Heart left ventricle (tissue), 16 donors: ENCODE results near the gene POLD4. TPM values are rescaled to one million over a fixed set of nuclear protein-coding genes. Genes with fewer than 3 reads are reported as not detected.

Experiments
- ATAC-seq, 4 donors: fragments of 200-7000 bp; cut with Tn5 transposase; one replicate each; pipeline ENCODE4 v1.9.1; 2020 to 2022; ENCODE audit warnings: moderate library complexity in 4 of 4, mild to moderate bottlenecking in 3 of 4, moderate number of reproducible peaks in 1 of 4
- DNase-seq, 5 donors: peaks; one replicate each; pipeline ENCODE4 v3.0.0-alpha.2; 2020
- H3K27ac ChIP-seq, 12 donors: fragments of 200-600 bp; sonication (generic) in 4 of 12; one replicate each; pipeline versions ENCODE4 v1.5.0 to v1.8.0; 2016 to 2022; ENCODE audit warnings: mild to moderate bottlenecking in 2 of 12
- H3K27me3 ChIP-seq, 9 donors: fragments of 200-600 bp; sonication (generic) in 2 of 9; one replicate each; pipeline versions ENCODE4 v1.5.1 to v1.8.0; 2016 to 2022; ENCODE audit warnings: mild to moderate bottlenecking in 3 of 9
- H3K36me3 ChIP-seq, 9 donors: fragments of 200-600 bp; sonication (generic) in 2 of 9; one replicate each; pipeline versions ENCODE4 v1.5.0 to v1.8.0; 2018 to 2022; ENCODE audit warnings: mild to moderate bottlenecking in 2 of 9
- H3K4me1 ChIP-seq, 12 donors: fragments of 200-600 bp; sonication (generic) in 4 of 12; one replicate each; pipeline versions ENCODE4 v1.5.0 to v1.8.0; 2016 to 2022; ENCODE audit warnings: mild to moderate bottlenecking in 3 of 12
- H3K4me3 ChIP-seq, 12 donors: fragments of 200-600 bp; sonication (generic) in 4 of 12; one replicate each; pipeline versions ENCODE4 v1.5.0 to v1.8.0; 2017 to 2022; ENCODE audit warnings: mild to moderate bottlenecking in 9 of 12, moderate library complexity in 4 of 12
- H3K9me3 ChIP-seq, 12 donors: fragments of 200-600 bp; sonication (generic) in 4 of 12; one replicate each; pipeline versions ENCODE4 v1.5.0 to v1.8.0; 2016 to 2022; ENCODE audit warnings: mild to moderate bottlenecking in 1 of 12
- POLR2A ChIP-seq, 2 donors: fragments of 450-650 bp; IDR thresholded peaks; one replicate each; pipeline ENCODE4 v1.6.1; 2017; ENCODE audit warnings: antibody characterized with exemption in 2 of 2, mild to moderate bottlenecking in 2 of 2, moderate library complexity in 2 of 2
- WGBS, 4 donors: extraction: QIAGEN DNeasy Blood & Tissue Kit in 2 of 4; methylation state at CpG; one replicate each; pipeline versions ENCODE4 v1.1.5 to v1.1.7; 2013 to 2018; 5-methylcytosine and 5-hydroxymethylcytosine counted together
- intact Hi-C, 10 donors: fragments of 100-400 bp; cut with DNase I; formaldehyde crosslinking; loops; one replicate each; pipeline versions ENCODE4 v1.11.1 to v1.14.2; 2022
- polyA plus RNA-seq, 2 donors: library from polyadenylated mRNA; stranded (reverse); fragments of 200-250 nt; gene quantifications; one replicate each; pipeline ENCODE4 v1.2.3, GENCODE V29; 2013
- total RNA-seq, 9 donors: library from RNA; depleted of rRNA in 2 of 9; stranded (reverse); fragments of >200 nt in 2 of 9; fragmentation: NEBNext Ultra II Directional in 3 of 9; extraction: Animal tissue kit (Norgen Biotek cat#: 25700) in 3 of 9; gene quantifications; one replicate each; pipeline versions ENCODE4 v1.1.0 to v1.2.4, GENCODE V29; 2016 to 2023
- TF ChIP-seq, protein P1 (sequence below), 12 donors: fragments of 200-600 bp; sonication (generic) in 4 of 12; IDR thresholded peaks; one replicate each; pipeline versions ENCODE4 v1.5.0 to v1.8.0; 2018 to 2022; ENCODE audit warnings: antibody characterized with exemption in 12 of 12, mild to moderate bottlenecking in 5 of 12
- donor health status: ischemic (EF 13 %, LVEDD 7.1; RV severe dilation, severe dysfunction).
- donor health status: healthy with polysubstance abuse.
- donor health status: DM: no; HTN: yes; CAD: no.
- donor health status: DM: no; HTN: no; CAD: no.
- donor health status: ischemic (EF 25% LVEDD 6.9; RV normal size, moderate dysfunction).
- donor health status: ischemic (EF 25% LVEDD 5.7; RV mildly dilated, moderate dysfunction).
- donor health status: healthy.
- donor health status: DM: yes; HTN: yes; CAD: no.
- donor health status: ischemic (EF 35%, LVEDD 5.7; RV mildly dilated, moderate dysfunction).
- donor health status: nonischemic (EF 11% LVEDD 7.7; RV severe dilation, severe dysfunction).
- donor health status: DM: yes; HTN: yes; CAD: no.
- donor health status: PGD.
- donor health status: ischemic (EF 29% LVEDD 5.4; RV normal size, mild dysfunction).
- donor health status: nonischemic (EF 23%, LVEDD 6.1; RV moderate dilation, normal function).

Gene POLD4
- total and polyA plus RNA-seq, 11 donors = 36.0 to 164 (median 59.1) TPM

DNA sequence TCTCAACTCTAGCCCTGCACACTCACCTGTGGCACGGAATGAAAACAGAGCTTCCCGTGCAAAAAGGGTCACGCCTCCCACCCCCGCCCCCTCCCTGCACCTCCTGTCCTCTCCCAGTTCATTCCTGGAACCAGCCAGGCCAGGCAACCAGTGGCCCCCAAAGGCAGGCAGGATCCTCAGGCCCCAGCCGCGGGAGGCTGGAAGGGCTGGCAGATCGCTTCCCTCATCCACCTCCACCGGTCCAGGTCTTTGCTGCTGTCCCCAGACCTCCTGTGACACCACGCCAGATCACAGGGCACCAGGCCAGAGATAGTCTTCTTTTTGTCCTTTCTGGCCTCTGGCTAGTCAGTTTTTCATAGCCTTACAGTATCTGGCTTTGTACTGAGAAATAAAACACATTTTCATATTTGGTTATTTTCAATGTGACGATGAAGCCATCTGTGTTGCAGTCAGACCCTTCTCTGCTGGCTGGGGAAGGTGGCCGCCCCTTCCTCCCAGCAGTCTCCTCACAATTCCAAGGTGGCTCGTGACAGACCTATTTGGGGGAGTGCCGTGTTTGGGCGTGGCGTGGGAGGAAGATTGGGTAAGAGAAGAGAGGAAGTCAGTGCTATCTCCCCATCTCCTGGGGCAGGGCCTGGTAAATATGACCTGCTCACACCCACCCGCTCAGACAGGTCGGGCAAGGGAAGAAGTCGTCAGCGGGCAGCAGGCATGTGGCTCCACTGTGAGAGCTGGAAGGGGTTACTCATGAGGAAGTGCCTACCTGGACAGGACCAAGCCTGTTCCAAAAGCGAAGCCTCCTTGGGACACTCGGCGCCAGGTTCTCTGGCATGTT is 40.9 kb downstream of the POLD4 start:
- TF ChIP-seq, protein P1, sequence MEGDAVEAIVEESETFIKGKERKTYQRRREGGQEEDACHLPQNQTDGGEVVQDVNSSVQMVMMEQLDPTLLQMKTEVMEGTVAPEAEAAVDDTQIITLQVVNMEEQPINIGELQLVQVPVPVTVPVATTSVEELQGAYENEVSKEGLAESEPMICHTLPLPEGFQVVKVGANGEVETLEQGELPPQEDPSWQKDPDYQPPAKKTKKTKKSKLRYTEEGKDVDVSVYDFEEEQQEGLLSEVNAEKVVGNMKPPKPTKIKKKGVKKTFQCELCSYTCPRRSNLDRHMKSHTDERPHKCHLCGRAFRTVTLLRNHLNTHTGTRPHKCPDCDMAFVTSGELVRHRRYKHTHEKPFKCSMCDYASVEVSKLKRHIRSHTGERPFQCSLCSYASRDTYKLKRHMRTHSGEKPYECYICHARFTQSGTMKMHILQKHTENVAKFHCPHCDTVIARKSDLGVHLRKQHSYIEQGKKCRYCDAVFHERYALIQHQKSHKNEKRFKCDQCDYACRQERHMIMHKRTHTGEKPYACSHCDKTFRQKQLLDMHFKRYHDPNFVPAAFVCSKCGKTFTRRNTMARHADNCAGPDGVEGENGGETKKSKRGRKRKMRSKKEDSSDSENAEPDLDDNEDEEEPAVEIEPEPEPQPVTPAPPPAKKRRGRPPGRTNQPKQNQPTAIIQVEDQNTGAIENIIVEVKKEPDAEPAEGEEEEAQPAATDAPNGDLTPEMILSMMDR (IDR thresholded peaks at IDR 0.05) = no peak
- no peak for TF ChIP-seq POLR2A (IDR thresholded peaks at IDR 0.05)
- Histone ChIP-seq H3K4me3 (no peak overlapping the region), H3K9me3 (no peaks in the 10 kb centered on the region), H3K4me1 (peaks cover 0 to 18% (median 5%) of the 10 kb centered on the region in 12 donors), H3K27me3 (no peaks in the 10 kb centered on the region), H3K36me3 (peaks cover 0 to 36% (median 19%) of the 10 kb centered on the region in 9 donors), H3K27ac (peak overlapping the region in 1 of 12 donors; percentile 73)
- intact Hi-C loops = loop anchor here in 3 of 10 donors (10.0 kb wide), 1 partner anchor 228 kb away; no protein-coding TSS in a partner anchor
- ATAC-seq (no peak), DNase-seq (peak in 1 of 5 donors; percentile 30)
- 70 to 79% (median 74%) methylated on average over 21 to 22 of the region's 22 CpGs for WGBS, 4 donors

DNA sequence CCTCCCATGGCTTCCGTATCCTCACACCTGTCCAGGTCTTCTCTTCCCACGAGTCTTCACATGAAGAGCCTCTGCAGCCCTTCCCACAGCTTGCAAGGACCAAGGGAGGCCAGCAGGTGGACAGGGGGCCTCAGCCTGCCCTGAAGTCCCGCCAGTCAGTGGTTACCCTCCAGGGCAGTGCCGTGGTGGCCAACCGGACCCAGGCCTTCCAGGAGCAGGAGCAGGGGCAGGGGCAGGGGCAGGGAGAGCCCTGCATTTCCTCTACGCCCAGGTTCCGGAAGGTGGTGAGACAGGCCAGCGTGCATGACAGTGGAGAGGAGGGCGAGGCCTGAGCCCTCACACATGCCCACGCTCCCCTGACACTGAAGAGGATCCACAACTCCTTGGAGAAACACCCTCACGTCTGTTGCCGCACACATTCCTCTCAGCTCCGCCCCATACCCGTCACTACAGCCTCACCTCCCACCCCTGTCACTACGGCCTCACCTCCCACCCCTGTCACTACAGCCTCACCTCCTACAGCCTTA is 41.7 kb downstream of the POLD4 start:
- peak in 1 of 4 donors; percentile 2 for ATAC-seq
- intact Hi-C loops = loop anchor here in 3 of 10 donors (10.0 kb wide), 1 partner anchor 227 kb away; no protein-coding TSS in a partner anchor
- Histone ChIP-seq H3K27ac (peak overlapping the region in 1 of 12 donors; percentile 73), H3K4me1 (peaks cover 0 to 16% (median 2%) of the 10 kb centered on the region in 12 donors), H3K9me3 (no peaks in the 10 kb centered on the region), H3K36me3 (peaks cover 0 to 41% (median 19%) of the 10 kb centered on the region in 9 donors), H3K4me3 (no peak overlapping the region), H3K27me3 (no peaks in the 10 kb centered on the region)
- WGBS, 4 donors = 84 to 93% (median 91%) methylated on average over 12 to 15 of the region's 15 CpGs
- TF ChIP-seq, protein P1 (IDR thresholded peaks at IDR 0.05) = no peak
- TF ChIP-seq POLR2A (IDR thresholded peaks at IDR 0.05) = no peak
- no peak for DNase-seq

DNA sequence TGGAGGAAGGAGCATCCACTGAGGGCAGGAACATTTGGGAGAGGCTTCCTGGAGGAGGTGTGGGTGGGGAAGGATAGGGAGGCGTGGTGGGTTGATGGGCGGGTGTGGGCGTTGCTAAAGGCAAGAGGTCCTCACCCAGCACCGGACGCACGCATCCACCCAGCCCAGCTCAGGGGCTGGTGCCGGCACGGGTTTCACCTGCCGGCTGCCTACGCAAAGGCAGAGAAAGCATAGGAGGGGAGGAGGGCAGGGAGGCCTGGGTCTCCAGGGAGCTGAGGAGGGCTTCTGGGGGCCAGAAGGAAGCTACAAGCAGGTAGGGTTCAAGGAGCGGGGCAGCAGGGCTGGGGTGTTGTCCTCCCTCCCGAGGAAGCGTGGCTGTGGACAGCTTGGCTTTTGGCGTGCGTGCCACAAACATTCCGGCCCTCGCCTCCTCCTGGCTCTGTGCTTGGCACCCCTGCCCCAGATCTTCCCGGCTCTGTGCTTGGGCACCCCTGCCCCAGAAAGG is 42.2 kb downstream of the POLD4 start:
- Histone ChIP-seq H3K4me3 (no peak overlapping the region), H3K27ac (no peak overlapping the region), H3K4me1 (peaks cover 0 to 12% (median 0%) of the 10 kb centered on the region in 12 donors), H3K9me3 (no peaks in the 10 kb centered on the region), H3K36me3 (peaks cover 0 to 41% (median 19%) of the 10 kb centered on the region in 9 donors), H3K27me3 (no peaks in the 10 kb centered on the region)
- WGBS, 4 donors = 88 to 93% (median 90%) methylated on average over 17 to 18 of the region's 18 CpGs
- ATAC-seq (no peak), DNase-seq (no peak)
- TF ChIP-seq, protein P1 (IDR thresholded peaks at IDR 0.05) = no peak
- no peak for TF ChIP-seq POLR2A (IDR thresholded peaks at IDR 0.05)
- intact Hi-C loops = loop anchor here in 3 of 10 donors (10.0 kb wide), 1 partner anchor 226 kb away; no protein-coding TSS in a partner anchor
